OCI-LY1 (cell line): ENCODE data around the gene RFX1.

Experiments used
- EZH2 ChIP-seq: fragments of 200-600 bp; sonication (generic), shearing (Covaris generic); IDR thresholded peaks from 2 replicates; pipeline ENCODE4 v1.8.0; 2017; ENCODE audit warnings: borderline replicate concordance, mixed run types, mild to moderate bottlenecking, antibody characterized with exemption, low read length, moderate library complexity, mixed read lengths
- TF ChIP-seq, protein P1 (sequence below): fragments of 200-600 bp; sonication (generic), shearing (Covaris generic); IDR thresholded peaks from 2 replicates; pipeline ENCODE4 v1.5.1; 2017; ENCODE audit warnings: mild to moderate bottlenecking, antibody characterized with exemption, low read length, moderate library complexity, mixed read lengths

DNA sequence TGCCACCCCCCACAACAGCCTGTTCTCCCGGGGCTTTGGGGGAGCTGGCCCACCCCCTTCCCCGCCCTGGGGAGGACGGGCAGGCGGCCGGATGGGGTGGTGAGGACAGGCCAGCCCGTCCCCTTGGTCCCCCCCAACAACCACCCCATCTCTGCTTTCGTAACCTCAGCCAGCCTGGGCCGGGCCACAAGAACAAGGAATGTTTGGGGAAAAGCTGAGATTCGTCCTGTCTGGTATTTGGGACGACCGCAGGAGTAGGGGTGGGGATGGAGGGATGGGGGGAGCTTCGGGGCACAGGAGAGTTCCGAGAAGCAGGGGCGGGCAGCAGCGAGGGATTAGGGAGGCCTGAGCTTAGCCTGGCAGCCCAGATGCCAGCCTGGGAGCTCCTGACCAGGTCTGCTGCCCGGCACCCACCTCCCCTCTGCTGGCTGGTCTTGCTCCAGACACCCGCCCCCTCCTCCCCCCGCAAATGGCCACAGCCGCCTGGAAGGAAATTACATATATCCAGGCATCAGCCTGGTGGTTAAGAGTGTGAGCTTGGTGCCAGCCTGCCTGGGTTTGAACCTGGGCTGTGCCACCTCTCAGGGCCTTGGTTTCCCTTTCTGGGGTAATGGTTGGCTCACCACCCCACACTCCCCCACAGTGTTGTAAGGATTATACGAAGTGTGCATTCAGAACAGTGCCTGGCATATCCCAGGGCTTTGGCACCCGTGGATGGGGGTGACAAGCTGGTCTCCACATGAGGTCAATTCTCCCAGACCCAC is 67.6 kb downstream of the RFX1 start, which contains the start of gene PODNL1:
- TF ChIP-seq, protein P1, sequence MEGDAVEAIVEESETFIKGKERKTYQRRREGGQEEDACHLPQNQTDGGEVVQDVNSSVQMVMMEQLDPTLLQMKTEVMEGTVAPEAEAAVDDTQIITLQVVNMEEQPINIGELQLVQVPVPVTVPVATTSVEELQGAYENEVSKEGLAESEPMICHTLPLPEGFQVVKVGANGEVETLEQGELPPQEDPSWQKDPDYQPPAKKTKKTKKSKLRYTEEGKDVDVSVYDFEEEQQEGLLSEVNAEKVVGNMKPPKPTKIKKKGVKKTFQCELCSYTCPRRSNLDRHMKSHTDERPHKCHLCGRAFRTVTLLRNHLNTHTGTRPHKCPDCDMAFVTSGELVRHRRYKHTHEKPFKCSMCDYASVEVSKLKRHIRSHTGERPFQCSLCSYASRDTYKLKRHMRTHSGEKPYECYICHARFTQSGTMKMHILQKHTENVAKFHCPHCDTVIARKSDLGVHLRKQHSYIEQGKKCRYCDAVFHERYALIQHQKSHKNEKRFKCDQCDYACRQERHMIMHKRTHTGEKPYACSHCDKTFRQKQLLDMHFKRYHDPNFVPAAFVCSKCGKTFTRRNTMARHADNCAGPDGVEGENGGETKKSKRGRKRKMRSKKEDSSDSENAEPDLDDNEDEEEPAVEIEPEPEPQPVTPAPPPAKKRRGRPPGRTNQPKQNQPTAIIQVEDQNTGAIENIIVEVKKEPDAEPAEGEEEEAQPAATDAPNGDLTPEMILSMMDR = no peak
- no peak for TF ChIP-seq EZH2
